ENCODE results near the gene MATCAP1. TPM values are rescaled to one million over a fixed set of nuclear protein-coding genes. Genes with fewer than 3 reads are reported as not detected.

MATCAP1 gene
- total RNA-seq, 4 donors from 2014 or later, result 10.1 to 36.9 (median 12.5) TPM

- TF ChIP-seq, protein P1, sequence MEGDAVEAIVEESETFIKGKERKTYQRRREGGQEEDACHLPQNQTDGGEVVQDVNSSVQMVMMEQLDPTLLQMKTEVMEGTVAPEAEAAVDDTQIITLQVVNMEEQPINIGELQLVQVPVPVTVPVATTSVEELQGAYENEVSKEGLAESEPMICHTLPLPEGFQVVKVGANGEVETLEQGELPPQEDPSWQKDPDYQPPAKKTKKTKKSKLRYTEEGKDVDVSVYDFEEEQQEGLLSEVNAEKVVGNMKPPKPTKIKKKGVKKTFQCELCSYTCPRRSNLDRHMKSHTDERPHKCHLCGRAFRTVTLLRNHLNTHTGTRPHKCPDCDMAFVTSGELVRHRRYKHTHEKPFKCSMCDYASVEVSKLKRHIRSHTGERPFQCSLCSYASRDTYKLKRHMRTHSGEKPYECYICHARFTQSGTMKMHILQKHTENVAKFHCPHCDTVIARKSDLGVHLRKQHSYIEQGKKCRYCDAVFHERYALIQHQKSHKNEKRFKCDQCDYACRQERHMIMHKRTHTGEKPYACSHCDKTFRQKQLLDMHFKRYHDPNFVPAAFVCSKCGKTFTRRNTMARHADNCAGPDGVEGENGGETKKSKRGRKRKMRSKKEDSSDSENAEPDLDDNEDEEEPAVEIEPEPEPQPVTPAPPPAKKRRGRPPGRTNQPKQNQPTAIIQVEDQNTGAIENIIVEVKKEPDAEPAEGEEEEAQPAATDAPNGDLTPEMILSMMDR (IDR thresholded peaks at IDR 0.05; ENCODE audit: low read depth), result no peak
These were observed 9.0 kb downstream of the MATCAP1 start for GRCh38 chr16:67174706-67175231.

DNA sequence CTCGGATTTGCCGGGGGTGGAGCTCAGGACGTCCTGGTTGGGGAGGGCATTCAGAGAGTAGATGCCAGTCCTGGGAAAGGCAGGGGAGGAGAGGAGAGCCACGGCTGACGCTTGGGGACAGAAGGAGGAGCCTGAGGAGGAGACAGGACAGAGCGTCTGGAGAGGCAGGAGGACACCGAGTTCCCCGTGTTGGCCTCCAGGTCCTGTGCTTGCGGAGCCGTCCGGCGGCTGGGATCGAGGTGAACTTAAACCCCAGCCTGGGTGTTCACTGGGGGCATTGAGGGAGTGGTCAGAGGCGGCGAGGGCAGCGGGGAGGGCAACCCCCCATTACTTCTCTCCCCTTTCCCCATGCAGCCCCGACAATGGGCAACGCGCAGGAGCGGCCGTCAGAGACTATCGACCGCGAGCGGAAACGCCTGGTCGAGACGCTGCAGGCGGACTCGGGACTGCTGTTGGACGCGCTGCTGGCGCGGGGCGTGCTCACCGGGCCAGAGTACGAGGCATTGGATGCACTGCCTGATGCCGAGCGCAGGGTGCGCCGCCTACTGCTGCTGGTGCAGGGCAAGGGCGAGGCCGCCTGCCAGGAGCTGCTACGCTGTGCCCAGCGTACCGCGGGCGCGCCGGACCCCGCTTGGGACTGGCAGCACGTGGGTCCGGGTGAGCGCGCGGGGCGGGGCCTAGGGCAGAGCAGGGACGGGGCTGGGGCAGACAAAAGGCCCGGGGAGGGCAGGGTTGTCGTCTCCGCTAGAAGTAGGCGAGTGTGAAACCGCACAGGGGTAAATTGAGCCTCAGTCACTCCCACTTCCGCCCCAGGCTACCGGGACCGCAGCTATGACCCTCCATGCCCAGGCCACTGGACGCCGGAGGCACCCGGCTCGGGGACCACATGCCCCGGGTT lies 9.7 kb downstream of the MATCAP1 start:
- TF ChIP-seq, protein P1 (IDR thresholded peaks at IDR 0.05; ENCODE audit: low read depth), result no peak

DNA sequence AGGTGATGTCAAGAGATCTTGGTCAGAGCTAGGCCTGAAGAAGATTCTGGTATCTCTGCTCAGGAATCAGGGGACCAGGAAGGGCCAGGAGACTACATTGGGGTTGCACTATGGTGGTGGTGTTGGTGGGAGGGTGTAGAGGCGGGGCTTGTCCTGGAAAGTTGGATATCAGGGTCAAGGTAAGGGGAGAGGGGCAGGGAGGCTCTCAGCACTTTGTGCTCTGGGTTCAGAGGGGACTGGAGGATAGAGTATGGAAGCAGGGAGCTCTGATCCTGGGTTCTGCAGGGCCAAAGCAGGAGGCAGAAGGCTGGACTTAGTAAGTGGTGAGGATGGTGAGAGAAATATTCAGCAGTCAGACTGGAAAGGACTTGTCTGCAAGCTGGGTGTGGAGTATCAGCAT lies 10.4 kb downstream of the MATCAP1 start:
- TF ChIP-seq, protein P1 (IDR thresholded peaks at IDR 0.05; ENCODE audit: low read depth), result no peak

DNA sequence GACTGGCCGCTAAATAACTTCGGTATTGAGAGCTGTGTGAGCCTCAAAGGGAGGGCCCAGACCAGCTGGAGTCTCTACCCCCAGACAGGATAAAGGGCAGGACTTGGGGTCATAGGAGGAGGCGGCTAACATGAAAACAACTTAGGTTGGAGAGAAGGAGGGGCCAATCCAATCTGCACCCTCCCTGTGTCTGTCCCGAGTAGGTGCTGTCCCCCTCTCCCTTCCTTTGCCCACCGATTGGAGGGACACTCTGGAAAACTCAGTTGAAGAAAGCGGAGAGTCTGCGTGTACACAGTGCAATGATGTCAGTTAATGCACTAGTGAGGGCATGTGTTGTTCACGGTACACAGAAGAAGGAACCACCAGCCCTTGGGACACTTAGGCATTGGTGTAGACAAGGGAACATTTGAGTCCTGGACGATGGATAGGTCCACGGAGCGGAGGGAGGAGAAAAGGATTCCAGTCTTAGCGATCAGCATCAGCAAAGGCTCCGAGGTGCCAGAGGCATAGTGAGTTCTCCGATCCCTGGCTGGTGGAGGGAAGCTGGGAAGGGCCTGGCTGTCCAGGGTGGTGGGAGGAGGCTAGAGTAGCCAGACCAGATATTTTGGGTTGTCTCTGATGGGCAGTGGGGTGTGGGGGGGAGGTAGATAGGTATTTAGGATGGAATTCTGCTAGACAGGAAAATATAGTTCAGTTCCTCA lies 12.7 kb downstream of the MATCAP1 start:
- TF ChIP-seq, protein P1 (IDR thresholded peaks at IDR 0.05; ENCODE audit: low read depth), result no peak

DNA sequence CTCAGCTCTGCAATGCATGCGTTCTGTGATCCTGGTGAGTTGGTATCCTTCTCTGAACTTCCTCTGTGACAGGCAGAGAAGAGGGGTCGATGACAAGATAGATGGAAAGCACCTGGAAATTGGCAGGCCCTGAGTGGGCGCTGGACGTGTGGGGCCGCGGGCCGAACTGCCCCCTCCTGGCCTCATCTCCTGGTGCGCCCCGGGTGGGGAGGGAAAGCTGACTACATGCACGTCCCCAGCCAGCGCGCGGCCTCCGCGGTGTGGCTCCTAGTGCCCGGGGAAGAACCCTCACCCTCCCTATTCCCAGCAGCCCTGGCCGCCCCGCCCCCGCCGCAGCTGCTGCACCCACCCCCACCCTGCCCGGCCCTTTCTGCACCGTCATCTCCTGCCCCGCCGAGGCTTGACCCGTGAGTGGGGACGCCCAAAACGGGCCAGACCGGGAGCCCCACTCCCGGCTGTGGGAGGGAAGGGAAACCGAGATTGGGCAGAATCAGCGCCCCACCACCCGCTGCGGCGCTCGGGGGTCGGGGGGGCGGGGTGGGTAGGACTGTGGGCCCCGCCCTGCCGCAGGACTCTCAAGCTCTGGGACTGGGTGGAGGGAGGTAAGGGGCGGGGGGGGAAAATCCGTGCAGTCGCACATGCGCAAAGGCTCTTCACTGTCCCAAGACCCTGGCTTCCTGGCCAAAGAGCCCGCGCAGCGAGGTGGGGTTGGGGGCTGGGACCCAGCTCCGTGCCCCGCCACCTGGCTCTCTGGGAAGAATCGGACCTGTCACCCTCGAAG lies 13.4 kb downstream of the MATCAP1 start, which contains the start of gene NOL3:
TSS of gene NOL3 (plus strand) at position 371 of the 781 bp plus-strand sequence.
- TF ChIP-seq, protein P1 (IDR thresholded peaks at IDR 0.05; ENCODE audit: low read depth), result no peak

DNA sequence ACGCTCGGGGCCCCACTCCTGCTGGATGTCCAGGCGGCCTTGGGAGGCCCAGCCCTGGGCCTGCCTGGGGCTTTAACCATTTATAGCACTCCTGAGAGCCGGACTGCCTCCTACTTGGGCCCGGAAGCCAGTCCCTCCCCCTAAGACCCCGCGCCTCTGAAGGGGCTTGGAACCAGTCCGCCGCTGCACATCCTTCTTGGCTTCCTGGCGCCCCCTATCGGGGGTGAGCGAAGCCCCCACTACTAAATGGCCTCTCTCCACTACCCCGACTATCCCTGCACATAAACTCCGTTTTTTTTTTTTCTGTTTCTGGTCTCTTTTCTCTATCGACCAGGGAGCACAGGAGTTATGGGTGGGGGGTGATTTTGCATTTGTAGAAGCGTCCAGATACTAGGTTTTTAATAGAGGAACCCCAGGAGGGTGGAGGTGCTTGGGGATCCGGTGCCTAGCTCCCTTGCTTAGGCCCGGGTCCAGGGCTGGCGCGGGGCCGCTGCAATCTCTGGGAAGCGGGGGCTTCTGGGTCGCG lies 14.1 kb downstream of the MATCAP1 start:
- TF ChIP-seq, protein P1 (IDR thresholded peaks at IDR 0.05; ENCODE audit: low read depth), result no peak

All from subcutaneous adipose tissue (tissue), 4 donors.